ENCODE data around the gene SCARF2. TPM values are rescaled to one million over a fixed set of nuclear protein-coding genes. Genes with fewer than 3 reads are reported as not detected.

The SCARF2 gene
- total and polyA plus RNA-seq, 2 of the 8 experiments (the other 6 are each of a cell fraction or from before 2014, with no cell fraction given): 4.2 to 9.8 TPM

DNA sequence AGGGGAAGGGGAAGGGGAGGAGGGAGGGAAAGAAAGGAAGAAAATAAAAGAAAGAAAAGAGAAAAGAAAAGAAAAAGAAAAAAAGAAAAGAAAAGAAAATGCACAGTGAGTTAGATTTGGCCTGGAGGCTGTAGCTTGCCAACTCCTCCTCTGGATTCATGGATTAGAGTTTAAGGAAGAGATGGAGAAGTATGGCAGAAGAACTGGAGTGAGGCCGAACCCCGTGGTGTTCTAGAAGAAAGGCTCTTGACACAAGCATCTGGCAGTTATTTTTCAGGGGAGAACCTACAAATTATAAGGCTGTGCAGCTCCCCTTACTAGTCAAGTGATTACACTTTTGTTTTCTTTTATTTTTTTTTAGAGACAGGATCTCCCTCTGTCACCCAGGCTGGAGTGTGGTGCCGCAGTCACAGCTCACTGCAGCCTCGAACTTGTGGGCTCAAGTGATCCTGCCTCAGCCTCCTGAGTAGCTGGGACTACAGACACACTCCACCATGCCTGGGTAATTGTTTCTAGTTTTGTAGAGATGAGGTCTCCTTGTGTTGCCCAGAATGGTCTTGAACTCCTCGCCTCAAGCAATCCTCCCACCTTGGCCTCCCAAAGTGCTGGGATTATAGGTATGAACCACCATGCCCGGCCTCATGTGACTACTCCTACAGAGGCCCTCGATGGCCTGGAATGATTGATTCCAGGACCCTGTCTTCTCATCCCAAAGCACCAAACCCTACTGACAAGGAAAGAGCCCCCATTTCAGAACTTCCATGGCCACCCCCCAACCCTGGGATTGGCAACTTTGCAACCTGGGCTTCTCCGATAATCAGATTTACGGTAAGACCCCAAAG, 24.2 kb downstream of the SCARF2 start (continued):
- no peak for TF ChIP-seq PHF8 (conservative IDR thresholded peaks at IDR 0.05; ENCODE audit: low read depth, low read length)
